Lung (tissue), 12 donors: Measurements from ENCODE around the gene ZNF410. TPM values are rescaled to one million over a fixed set of nuclear protein-coding genes. Genes with fewer than 3 reads are reported as not detected.
"Not testable (repeated sequence)": the region's sequence is repeated elsewhere in the genome, so short reads cannot be mapped to it uniquely, and the experiment has no call there.

ENCODE experiments used
- ATAC-seq: fragments of 200-7000 bp; cut with Tn5 transposase; one replicate; pipeline ENCODE4 v1.9.1; 2020; ENCODE audit warnings: moderate number of reproducible peaks; ENCODE audit not compliant: insufficient read depth, low FRiP score
- DNase-seq, 3 donors: peaks; one replicate each; pipeline ENCODE4 v3.0.0-alpha.2; 2013 to 2017
- H3K27ac ChIP-seq, 2 donors: one replicate each; pipeline ENCODE4 v1.5.1; 2013; ENCODE audit warnings: mild to moderate bottlenecking in 2 of 2, moderate library complexity in 2 of 2, control low read depth in 1 of 2, inconsistent platforms in 1 of 2, low read depth in 1 of 2, low read length in 1 of 2
- H3K27me3 ChIP-seq, 3 donors: one replicate each; pipeline ENCODE4 v1.5.1; 2013; ENCODE audit warnings: low read length in 2 of 3; ENCODE audit not compliant: control insufficient read depth in 3 of 3, insufficient read depth in 3 of 3
- H3K36me3 ChIP-seq, 4 donors: one replicate each; pipeline ENCODE4 v1.5.1; 2013; ENCODE audit warnings: low read length in 4 of 4, mild to moderate bottlenecking in 1 of 4, moderate library complexity in 1 of 4; ENCODE audit not compliant: control insufficient read depth in 4 of 4, insufficient read depth in 4 of 4
- H3K4me1 ChIP-seq, 5 donors: one replicate each; pipeline ENCODE4 v1.5.1; 2013; ENCODE audit warnings: low read length in 5 of 5, mild to moderate bottlenecking in 2 of 5, moderate library complexity in 1 of 5; ENCODE audit not compliant: control insufficient read depth in 5 of 5, insufficient read depth in 5 of 5
- H3K4me3 ChIP-seq: one replicate; pipeline ENCODE4 v1.5.1; 2013; ENCODE audit warnings: mild to moderate bottlenecking, control low read depth, moderate library complexity
- H3K9ac ChIP-seq, 2 donors: one replicate each; pipeline ENCODE4 v1.5.1; 2013; ENCODE audit warnings: low read length in 2 of 2, control low read depth in 1 of 2; ENCODE audit not compliant: insufficient read depth in 1 of 2
- H3K9me3 ChIP-seq, 4 donors: one replicate each; pipeline ENCODE4 v1.5.1; 2013; ENCODE audit warnings: low read length in 3 of 4, mild to moderate bottlenecking in 1 of 4, moderate library complexity in 1 of 4; ENCODE audit not compliant: control insufficient read depth in 4 of 4, insufficient read depth in 3 of 4
- CTCF ChIP-seq: IDR thresholded peaks from 2 replicates; pipeline ENCODE4 v1.5.1; 2012; ENCODE audit warnings: mild to moderate bottlenecking; ENCODE audit errors: control extremely low read depth, extremely low read depth
- WGBS, 2 donors: extraction: QIAGEN DNeasy Blood & Tissue Kit; methylation state at CpG; one replicate each; pipeline ENCODE4 v1.1.7; 2013; 5-methylcytosine and 5-hydroxymethylcytosine counted together
- polyA plus RNA-seq, 2 donors: library from polyadenylated mRNA; stranded (reverse); fragments of 200-250 nt; gene quantifications; one replicate each; pipeline ENCODE4 v1.2.1, GENCODE V29; 2013
- total RNA-seq, 2 donors: library from RNA; depleted of rRNA in 1 of 2; stranded (reverse); fragments of >200 nt in 1 of 2; gene quantifications; one replicate each; pipeline ENCODE4 v1.2.1, GENCODE V29; 2014 to 2021
- donor health status: control.
- donor health status: control.
- donor health status: Bipolar disorder and iron deficiency.
- donor health status: healthy.
- donor health status: DM: yes; HTN: yes; CAD: no.

ZNF410 gene
- total and polyA plus RNA-seq, 4 donors = 31.5 to 76.1 (median 35.4) TPM

- 93 to 97% methylated on average over 5 of the region's 5 CpGs for WGBS, 2 donors
Observed at GRCh38 chr14:73861073-73861472, 25.6 kb upstream of the ZNF410 start.

GRCh38 chr14:73862480-73862879, 24.2 kb upstream of the ZNF410 start:
- no peaks in the 10 kb centered on the region for H3K27me3 ChIP-seq
- 90 to 96% methylated on average over 8 of the region's 8 CpGs for WGBS, 2 donors
- DNase-seq (no peak), ATAC-seq (no peak)
- no peaks in the 10 kb centered on the region for H3K9me3 ChIP-seq
- H3K27ac ChIP-seq = no peak overlapping the region
- no peaks in the 10 kb centered on the region for H3K4me1 ChIP-seq
- peaks cover 0 to 12% (median 8%) of the 10 kb centered on the region in 4 donors for H3K36me3 ChIP-seq
- no peak overlapping the region for H3K9ac ChIP-seq
- no peak overlapping the region for H3K4me3 ChIP-seq
- TF ChIP-seq CTCF = no peak

More at GRCh38 chr14:73861073-73861472, 25.6 kb upstream of the ZNF410 start:
- DNase-seq (no peak), ATAC-seq (no peak)
- Histone ChIP-seq H3K9me3 (no peaks in the 10 kb centered on the region), H3K27me3 (no peaks in the 10 kb centered on the region), H3K9ac (no peak overlapping the region), H3K36me3 (peaks cover 0 to 11% (median 8%) of the 10 kb centered on the region in 4 donors), H3K4me1 (no peaks in the 10 kb centered on the region), H3K4me3 (no peak overlapping the region), H3K27ac (no peak overlapping the region)
- TF ChIP-seq CTCF = no peak

GRCh38 chr14:73863209-73863608, 23.4 kb upstream of the ZNF410 start:
- Histone ChIP-seq H3K9ac (no peak overlapping the region), H3K27me3 (no peaks in the 10 kb centered on the region), H3K27ac (no peak overlapping the region), H3K9me3 (no peaks in the 10 kb centered on the region), H3K36me3 (peaks cover 0 to 15% (median 8%) of the 10 kb centered on the region in 4 donors), H3K4me3 (no peak overlapping the region), H3K4me1 (no peaks in the 10 kb centered on the region)
- WGBS, 2 donors = 73 to 84% methylated on average over 2 of the region's 2 CpGs
- DNase-seq = no peak
- TF ChIP-seq CTCF = no peak
- ATAC-seq = no peak

GRCh38 chr14:73865534-73866113, 21.0 kb upstream of the ZNF410 start:
- ATAC-seq = no peak
- WGBS, 2 donors = 90 to 91% methylated on average over 8 of the region's 8 CpGs

GRCh38 chr14:73869754-73870153, 16.9 kb upstream of the ZNF410 start:
- H3K4me3 ChIP-seq, H3K27ac ChIP-seq, H3K27me3 ChIP-seq, H3K4me1 ChIP-seq, H3K9me3 ChIP-seq, DNase-seq, H3K36me3 ChIP-seq, ATAC-seq, H3K9ac ChIP-seq: not testable (repeated sequence)
- WGBS, 2 donors = 95 to 97% methylated on average over 11 of the region's 11 CpGs

More at GRCh38 chr14:73865534-73866113, 21.0 kb upstream of the ZNF410 start:
- H3K36me3 ChIP-seq = peaks cover 0 to 15% (median 8%) of the 10 kb centered on the region in 4 donors
- H3K27ac ChIP-seq = no peak overlapping the region
- no peaks in the 10 kb centered on the region for H3K9me3 ChIP-seq
- H3K4me3 ChIP-seq = no peak overlapping the region
- H3K4me1 ChIP-seq = no peaks in the 10 kb centered on the region
- DNase-seq = no peak
- no peak for TF ChIP-seq CTCF
- no peaks in the 10 kb centered on the region for H3K27me3 ChIP-seq
- H3K9ac ChIP-seq = no peak overlapping the region
